Muscle layer of duodenum (tissue), 2 donors: Measurements from ENCODE around the gene AQP11.
"Not testable (repeated sequence)": the region's sequence is repeated elsewhere in the genome, so short reads cannot be mapped to it uniquely, and the experiment has no call there.

Experiments
- H3K27ac ChIP-seq: one replicate; pipeline ENCODE4 v1.7.0; 2013; ENCODE audit warnings: mild to moderate bottlenecking, low read length
- H3K27me3 ChIP-seq: one replicate; pipeline ENCODE4 v1.7.0; 2013; ENCODE audit warnings: low read depth, mild to moderate bottlenecking, control low read depth, low read length
- H3K36me3 ChIP-seq, 2 donors: one replicate each; pipeline ENCODE4 v1.7.0; 2013; ENCODE audit warnings: low read length in 2 of 2, control low read depth in 1 of 2, mild to moderate bottlenecking in 1 of 2; ENCODE audit not compliant: insufficient read depth in 2 of 2, control insufficient read depth in 1 of 2
- H3K4me1 ChIP-seq, 2 donors: one replicate each; pipeline ENCODE4 v1.7.0; 2013; ENCODE audit warnings: low read length in 2 of 2, mild to moderate bottlenecking in 2 of 2, control low read depth in 1 of 2, moderate library complexity in 1 of 2; ENCODE audit not compliant: insufficient read depth in 2 of 2, control insufficient read depth in 1 of 2
- H3K4me3 ChIP-seq, 2 donors: one replicate each; pipeline ENCODE4 v1.7.0; 2013; ENCODE audit warnings: low read length in 2 of 2, low read depth in 1 of 2, mild to moderate bottlenecking in 1 of 2
- H3K9me3 ChIP-seq, 2 donors: one replicate each; pipeline ENCODE4 v1.7.0; 2013; ENCODE audit warnings: low read length in 2 of 2, control low read depth in 1 of 2, mild to moderate bottlenecking in 1 of 2; ENCODE audit not compliant: control insufficient read depth in 1 of 2
- donor health status: healthy.

The AQP11 gene

GRCh38 chr11:77561257-77561656, 28.5 kb upstream of the AQP11 start:
- Histone ChIP-seq H3K4me1 (no peaks in the 10 kb centered on the region), H3K27ac (no peak overlapping the region), H3K4me3 (no peak overlapping the region), H3K27me3 (no peaks in the 10 kb centered on the region), H3K9me3 (no peaks in the 10 kb centered on the region), H3K36me3 (no peaks in the 10 kb centered on the region)

- Histone ChIP-seq H3K9me3 (no peaks in the 10 kb centered on the region), H3K27ac (no peak overlapping the region), H3K36me3 (no peaks in the 10 kb centered on the region), H3K27me3 (no peaks in the 10 kb centered on the region), H3K4me1 (no peaks in the 10 kb centered on the region), H3K4me3 (no peak overlapping the region)
Measured at GRCh38 chr11:77568306-77568705, 21.4 kb upstream of the AQP11 start.

GRCh38 chr11:77568916-77569675, 20.7 kb upstream of the AQP11 start:
- H3K4me1 ChIP-seq: no peaks in the 10 kb centered on the region
- no peak overlapping the region for H3K27ac ChIP-seq
- no peaks in the 10 kb centered on the region for H3K36me3 ChIP-seq
- no peaks in the 10 kb centered on the region for H3K27me3 ChIP-seq
- H3K9me3 ChIP-seq: no peaks in the 10 kb centered on the region
- H3K4me3 ChIP-seq: no peak overlapping the region

GRCh38 chr11:77569676-77570070, 20.1 kb upstream of the AQP11 start:
- no peaks in the 10 kb centered on the region for H3K36me3 ChIP-seq
- H3K4me3 ChIP-seq: no peak overlapping the region
- no peaks in the 10 kb centered on the region for H3K9me3 ChIP-seq
- H3K27me3 ChIP-seq: no peaks in the 10 kb centered on the region
- H3K27ac ChIP-seq: no peak overlapping the region
- no peaks in the 10 kb centered on the region for H3K4me1 ChIP-seq

GRCh38 chr11:77570896-77571295, 18.9 kb upstream of the AQP11 start:
- H3K27me3 ChIP-seq, H3K4me1 ChIP-seq, H3K27ac ChIP-seq, H3K36me3 ChIP-seq, H3K4me3 ChIP-seq, H3K9me3 ChIP-seq: not testable (repeated sequence)

- not testable (repeated sequence) for H3K36me3 ChIP-seq, H3K27me3 ChIP-seq, H3K4me1 ChIP-seq, H3K9me3 ChIP-seq, H3K4me3 ChIP-seq, H3K27ac ChIP-seq
Measured at GRCh38 chr11:77575428-77575827, 14.3 kb upstream of the AQP11 start.

GRCh38 chr11:77580712-77581337, 8.9 kb upstream of the AQP11 start:
- H3K4me3 ChIP-seq: no peak overlapping the region
- no peaks in the 10 kb centered on the region for H3K9me3 ChIP-seq
- H3K4me1 ChIP-seq: no peaks in the 10 kb centered on the region
- H3K27ac ChIP-seq: no peak overlapping the region
- no peaks in the 10 kb centered on the region for H3K36me3 ChIP-seq
- H3K27me3 ChIP-seq: no peaks in the 10 kb centered on the region

- no peak overlapping the region for H3K27ac ChIP-seq
Measured at GRCh38 chr11:77589181-77589520, 602 bp upstream of the AQP11 start.

GRCh38 chr11:77590194-77590782, 535 bp downstream of the AQP11 start:
- Histone ChIP-seq H3K9me3 (no peaks in the 10 kb centered on the region), H3K4me1 (peaks cover 6 to 15% of the 10 kb centered on the region in 2 donors), H3K27ac (peak overlapping the region; percentile 79), H3K36me3 (peaks cover 0 to 4% of the 10 kb centered on the region in 2 donors), H3K4me3 (peak overlapping the region; percentile 86 to 89), H3K27me3 (no peaks in the 10 kb centered on the region)

More at GRCh38 chr11:77589181-77589520, 602 bp upstream of the AQP11 start:
- Histone ChIP-seq H3K36me3 (no peaks in the 10 kb centered on the region), H3K9me3 (no peaks in the 10 kb centered on the region), H3K4me3 (peak overlapping the region; percentile 86 to 89), H3K27me3 (no peaks in the 10 kb centered on the region), H3K4me1 (peaks cover 6 to 15% of the 10 kb centered on the region in 2 donors)

GRCh38 chr11:77592727-77593126, 3.0 kb downstream of the AQP11 start:
- H3K36me3 ChIP-seq: peaks cover 0 to 4% of the 10 kb centered on the region in 2 donors
- no peaks in the 10 kb centered on the region for H3K27me3 ChIP-seq
- peaks cover 3 to 15% of the 10 kb centered on the region in 2 donors for H3K4me1 ChIP-seq
- H3K9me3 ChIP-seq: no peaks in the 10 kb centered on the region
- H3K4me3 ChIP-seq: no peak overlapping the region
- no peak overlapping the region for H3K27ac ChIP-seq

GRCh38 chr11:77593883-77594282, 4.1 kb downstream of the AQP11 start:
- Histone ChIP-seq H3K9me3 (no peaks in the 10 kb centered on the region), H3K36me3 (peaks cover 0 to 4% of the 10 kb centered on the region in 2 donors), H3K4me3 (peak overlapping the region in 1 of 2 donors; percentile 5), H3K27ac (no peak overlapping the region), H3K4me1 (peaks cover under 1 to 11% of the 10 kb centered on the region in 2 donors), H3K27me3 (no peaks in the 10 kb centered on the region)
